ENCODE results near the gene TNIP1.

TNIP1 gene

DNA sequence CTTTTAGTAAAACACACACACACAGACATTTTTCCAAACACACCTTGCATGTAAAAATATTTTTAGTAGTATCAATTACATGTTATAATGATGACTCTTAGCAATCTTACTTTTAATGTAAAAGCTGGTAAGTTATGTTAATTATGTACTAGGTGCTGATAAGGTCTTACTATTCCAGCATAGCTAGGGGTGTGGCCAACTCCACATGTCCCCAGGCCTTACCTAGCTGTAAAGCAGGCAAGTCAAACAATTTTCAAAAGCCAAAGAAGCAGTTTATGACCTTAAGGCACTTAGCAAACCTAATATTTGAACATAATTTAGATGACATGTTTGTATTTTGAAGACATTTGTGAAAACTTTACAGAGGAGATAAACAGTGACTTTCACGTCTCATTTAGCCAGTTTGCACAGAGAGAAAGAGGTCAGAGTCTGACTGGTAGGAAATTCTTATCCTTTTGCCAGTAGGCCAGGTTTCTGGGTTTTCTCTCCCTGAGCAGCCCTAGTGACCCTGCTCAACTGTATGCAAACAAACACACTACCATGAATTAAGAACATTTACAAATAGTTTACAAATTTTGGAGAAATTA, 86.9 kb downstream of the TNIP1 start:
- Histone ChIP-seq H3K4me3 (ENCODE audit: low read depth in 1 of 2, low read length in 2 of 2) (no peak overlapping the region), H4K20me1 (ENCODE audit: insufficient read depth, low read length) (no peaks in the 10 kb centered on the region), H3K4me1 (ENCODE audit: insufficient read depth, low read length) (no peaks in the 10 kb centered on the region), H3K9ac (ENCODE audit: low read depth, low read length) (no peak overlapping the region), H3K36me3 (ENCODE audit: insufficient read depth, low read length) (no peaks in the 10 kb centered on the region), H3K4me2 (ENCODE audit: insufficient read depth, low read length) (no peak overlapping the region), H3K79me2 (ENCODE audit: insufficient read depth, low read length) (no peaks in the 10 kb centered on the region), H3K27ac (ENCODE audit: low read length) (no peak overlapping the region), H3K27me3 (ENCODE audit: insufficient read depth, low read length, poor library complexity) (no peaks in the 10 kb centered on the region), H3K9me3 (ENCODE audit: insufficient read depth, low read length, severe bottlenecking) (peaks cover 10% of the 10 kb centered on the region), H2AFZ (ENCODE audit: low read depth, low read length) (no peak overlapping the region)
- ATAC-seq (ENCODE audit: insufficient read depth, low read depth) (no peak), DNase-seq (no peak)
- no peak for TF ChIP-seq EZH2 (IDR thresholded peaks at IDR 0.05; ENCODE audit: borderline replicate concordance, low read depth, low read length, severe bottlenecking)

DNA sequence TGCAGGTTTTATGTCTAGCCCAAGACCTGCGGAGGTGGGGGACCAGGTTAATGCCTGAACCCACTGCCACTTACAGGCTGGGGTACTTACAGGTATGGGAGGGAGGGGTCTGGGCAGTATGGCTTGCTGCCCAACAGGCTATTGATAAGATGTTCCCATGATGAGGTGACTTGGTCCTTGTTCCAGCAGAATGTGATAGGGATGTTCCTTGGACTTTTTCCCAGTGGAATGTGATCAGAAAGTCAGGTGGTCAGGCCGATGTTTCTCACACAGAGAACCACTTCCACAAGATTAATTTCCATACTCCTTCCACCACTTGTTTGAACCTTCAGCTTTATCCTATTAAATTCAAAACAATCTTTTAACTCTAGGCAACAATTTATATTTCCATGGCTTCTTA, 87.4 kb downstream of the TNIP1 start:
- H3K9me3 ChIP-seq (ENCODE audit: insufficient read depth, low read length, severe bottlenecking) = peaks cover 10% of the 10 kb centered on the region
- no peak overlapping the region for H2AFZ ChIP-seq (ENCODE audit: low read depth, low read length)
- H4K20me1 ChIP-seq (ENCODE audit: insufficient read depth, low read length) = no peaks in the 10 kb centered on the region
- H3K9ac ChIP-seq (ENCODE audit: low read depth, low read length) = no peak overlapping the region
- no peaks in the 10 kb centered on the region for H3K4me1 ChIP-seq (ENCODE audit: insufficient read depth, low read length)
- no peak overlapping the region for H3K27ac ChIP-seq (ENCODE audit: low read length)
- no peaks in the 10 kb centered on the region for H3K36me3 ChIP-seq (ENCODE audit: insufficient read depth, low read length)
- TF ChIP-seq CTCF (IDR thresholded peaks at IDR 0.05; ENCODE audit: borderline replicate concordance, extremely low read depth, low read length, poor library complexity, severe bottlenecking) = no peak
- no peak for TF ChIP-seq EZH2 (IDR thresholded peaks at IDR 0.05; ENCODE audit: borderline replicate concordance, low read depth, low read length, severe bottlenecking)
- no peaks in the 10 kb centered on the region for H3K79me2 ChIP-seq (ENCODE audit: insufficient read depth, low read length)
- no peak for DNase-seq
- H3K4me3 ChIP-seq (ENCODE audit: low read depth in 1 of 2, low read length in 2 of 2) = no peak overlapping the region
- no peaks in the 10 kb centered on the region for H3K27me3 ChIP-seq (ENCODE audit: insufficient read depth, low read length, poor library complexity)
- no peak for ATAC-seq (ENCODE audit: insufficient read depth, low read depth)
- H3K4me2 ChIP-seq (ENCODE audit: insufficient read depth, low read length) = no peak overlapping the region

DNA sequence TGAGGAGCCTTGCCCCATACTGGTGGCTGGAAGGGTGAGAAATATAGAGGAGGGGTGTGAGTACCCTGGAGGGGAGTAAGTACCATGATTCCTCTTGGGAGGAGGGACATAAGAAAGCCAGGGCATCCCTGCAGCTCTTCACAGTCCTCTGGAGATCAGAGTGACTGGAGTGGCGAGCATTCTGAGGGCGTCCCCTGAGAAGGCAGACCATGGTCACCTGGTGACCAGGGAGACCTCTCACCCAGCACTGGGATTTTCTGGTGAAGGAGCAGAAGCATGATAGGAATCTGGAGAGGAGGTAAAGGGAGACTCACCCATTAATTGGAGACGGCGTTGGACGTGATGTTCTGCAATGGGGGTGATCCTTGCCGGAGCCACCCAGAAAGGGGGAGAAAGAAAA, 88.1 kb downstream of the TNIP1 start:
- H3K27me3 ChIP-seq (ENCODE audit: insufficient read depth, low read length, poor library complexity) = no peaks in the 10 kb centered on the region
- TF ChIP-seq EZH2 (IDR thresholded peaks at IDR 0.05; ENCODE audit: borderline replicate concordance, low read depth, low read length, severe bottlenecking) = no peak
- no peak for TF ChIP-seq CTCF (IDR thresholded peaks at IDR 0.05; ENCODE audit: borderline replicate concordance, extremely low read depth, low read length, poor library complexity, severe bottlenecking)

DNA sequence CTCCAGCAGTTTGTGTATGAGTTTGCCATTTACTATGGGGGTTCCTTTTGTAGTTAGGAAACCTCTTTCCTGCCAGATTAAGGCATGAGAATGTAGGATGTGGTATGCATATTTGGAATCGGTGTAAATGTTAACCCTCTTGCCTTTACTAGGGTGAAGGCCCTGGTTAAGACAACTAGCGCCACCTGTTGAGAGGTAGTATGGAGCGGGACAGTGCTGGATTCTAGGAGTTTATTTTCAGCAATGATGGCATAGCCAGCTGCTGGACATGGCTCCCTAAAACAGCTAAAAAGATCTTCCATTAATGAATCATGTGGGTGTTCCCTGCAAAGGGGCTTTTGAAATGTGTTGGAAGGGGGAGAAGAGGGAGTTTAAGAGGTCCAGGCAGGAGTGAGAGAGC, 91.1 kb downstream of the TNIP1 start:
- H4K20me1 ChIP-seq (ENCODE audit: insufficient read depth, low read length) = no peaks in the 10 kb centered on the region
- H3K36me3 ChIP-seq (ENCODE audit: insufficient read depth, low read length) = no peaks in the 10 kb centered on the region
- H3K9me3 ChIP-seq (ENCODE audit: insufficient read depth, low read length, severe bottlenecking) = peaks cover 10% of the 10 kb centered on the region
- DNase-seq = no peak
- H3K4me2 ChIP-seq (ENCODE audit: insufficient read depth, low read length) = no peak overlapping the region
- TF ChIP-seq CTCF (IDR thresholded peaks at IDR 0.05; ENCODE audit: borderline replicate concordance, extremely low read depth, low read length, poor library complexity, severe bottlenecking) = peak; percentile 54
- TF ChIP-seq EZH2 (IDR thresholded peaks at IDR 0.05; ENCODE audit: borderline replicate concordance, low read depth, low read length, severe bottlenecking) = no peak
- no peak overlapping the region for H2AFZ ChIP-seq (ENCODE audit: low read depth, low read length)
- H3K79me2 ChIP-seq (ENCODE audit: insufficient read depth, low read length) = no peaks in the 10 kb centered on the region
- ATAC-seq (ENCODE audit: insufficient read depth, low read depth) = peak; percentile 50; the same call in 1 of the 3 replicates
- H3K4me3 ChIP-seq (ENCODE audit: low read depth in 1 of 2, low read length in 2 of 2) = no peak overlapping the region
- H3K27ac ChIP-seq (ENCODE audit: low read length) = no peak overlapping the region
- no peaks in the 10 kb centered on the region for H3K27me3 ChIP-seq (ENCODE audit: insufficient read depth, low read length, poor library complexity)
- H3K4me1 ChIP-seq (ENCODE audit: insufficient read depth, low read length) = no peaks in the 10 kb centered on the region
- no peak overlapping the region for H3K9ac ChIP-seq (ENCODE audit: low read depth, low read length)

More for the DNA sequence above, 88.1 kb downstream of the TNIP1 start:
- no peaks in the 10 kb centered on the region for H3K79me2 ChIP-seq (ENCODE audit: insufficient read depth, low read length)
- no peak overlapping the region for H3K4me3 ChIP-seq (ENCODE audit: low read depth in 1 of 2, low read length in 2 of 2)
- no peak overlapping the region for H3K27ac ChIP-seq (ENCODE audit: low read length)
- H3K36me3 ChIP-seq (ENCODE audit: insufficient read depth, low read length) = no peaks in the 10 kb centered on the region
- H4K20me1 ChIP-seq (ENCODE audit: insufficient read depth, low read length) = no peaks in the 10 kb centered on the region
- no peak overlapping the region for H3K9ac ChIP-seq (ENCODE audit: low read depth, low read length)
- no peak for DNase-seq
- H3K9me3 ChIP-seq (ENCODE audit: insufficient read depth, low read length, severe bottlenecking) = peaks cover 10% of the 10 kb centered on the region
- H2AFZ ChIP-seq (ENCODE audit: low read depth, low read length) = no peak overlapping the region
- no peak overlapping the region for H3K4me2 ChIP-seq (ENCODE audit: insufficient read depth, low read length)
- no peak for ATAC-seq (ENCODE audit: insufficient read depth, low read depth)
- no peaks in the 10 kb centered on the region for H3K4me1 ChIP-seq (ENCODE audit: insufficient read depth, low read length)

All from DND-41 (cell line).